ENCODE measurements around the gene DAPK2.

DNA sequence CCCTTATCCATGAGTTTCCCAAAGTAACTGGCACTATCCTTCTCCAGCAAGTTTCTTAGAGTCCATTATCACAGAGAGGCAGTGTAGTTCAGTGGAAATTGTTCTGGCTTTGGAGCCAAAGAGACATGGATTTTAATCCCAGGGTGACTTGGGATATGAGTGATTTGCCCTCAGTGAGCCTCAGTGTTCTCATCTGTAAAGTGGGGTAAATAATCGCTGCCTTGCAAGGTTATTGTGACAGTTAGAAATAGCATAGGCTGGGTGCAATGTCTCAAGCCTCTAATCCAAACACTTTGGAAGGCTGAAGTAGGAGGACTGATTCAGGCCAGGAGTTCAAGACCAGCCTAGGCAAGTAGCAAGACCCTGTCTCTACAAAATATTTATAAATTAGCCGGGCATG is 30.0 kb downstream of the DAPK2 start:
- no peak for TF ChIP-seq GATA3 (IDR thresholded peaks at IDR 0.05; ENCODE audit: low read depth, low read length)
- no peak for TF ChIP-seq GATA2 (IDR thresholded peaks at IDR 0.05; ENCODE audit: low read depth, low read length)

Measured in SH-SY5Y (cell line).